GM18502 (cell line): ENCODE data around the gene SMTN.
"Not testable (repeated sequence)": the region's sequence is repeated elsewhere in the genome, so short reads cannot be mapped to it uniquely, and the experiment has no call there.

Source experiments
- ATAC-seq: cut with Tn5 transposase; IDR thresholded peaks from one replicate; pipeline ENCODE4 v1.9.1; 2021; ENCODE audit warnings: mild to moderate bottlenecking; ENCODE audit not compliant: unreplicated experiment, poor library complexity

The SMTN gene

GRCh38 chr22:31089160-31090100 lies 8.3 kb downstream of the SMTN start:
- ATAC-seq: no peak

GRCh38 chr22:31090217-31091085 lies 9.3 kb downstream of the SMTN start:
- ATAC-seq: no peak

- no peak for ATAC-seq
Observed at GRCh38 chr22:31091106-31091975, 10.2 kb downstream of the SMTN start.

- no peak for ATAC-seq
Observed at GRCh38 chr22:31092161-31092560, 11.0 kb downstream of the SMTN start.

- no peak for ATAC-seq
Observed at GRCh38 chr22:31093086-31093850, 12.2 kb downstream of the SMTN start.

- ATAC-seq: no peak
Observed at GRCh38 chr22:31094021-31094551, 13.0 kb downstream of the SMTN start.

GRCh38 chr22:31094741-31095140 lies 13.6 kb downstream of the SMTN start:
- ATAC-seq: no peak

- ATAC-seq: no peak
Observed at GRCh38 chr22:31095637-31096249, 14.6 kb downstream of the SMTN start.

GRCh38 chr22:31096657-31097279 lies 15.7 kb downstream of the SMTN start:
- no peak for ATAC-seq

GRCh38 chr22:31097539-31097938 lies 16.4 kb downstream of the SMTN start:
- not testable (repeated sequence) for ATAC-seq

GRCh38 chr22:31097941-31098631 lies 17.0 kb downstream of the SMTN start:
- ATAC-seq: no peak

- ATAC-seq: no peak
Observed at GRCh38 chr22:31098632-31099110, 17.6 kb downstream of the SMTN start.

- ATAC-seq: no peak
Observed at GRCh38 chr22:31099386-31099785, 18.3 kb downstream of the SMTN start.

GRCh38 chr22:31099841-31100761 lies 19.0 kb downstream of the SMTN start:
- ATAC-seq: no peak

- ATAC-seq: no peak
Observed at GRCh38 chr22:31100762-31101525, 19.8 kb downstream of the SMTN start.
